ENCODE results near the gene LCN6. TPM values are rescaled to one million over a fixed set of nuclear protein-coding genes. Genes with fewer than 3 reads are reported as not detected.

LCN6 gene
- total RNA-seq, 1 experiment from 2014 or later = not detected

GRCh38 chr9:136695435-136695895 is 52.9 kb downstream of the LCN6 start:
- H3K4me1 Mint-ChIP-seq (ENCODE audit: low read depth, unreplicated experiment) = peaks cover 31% of the 10 kb centered on the region
- CTCF ChIA-PET = interaction anchor here (1.6 kb wide), 1 partner anchor 33 kb away, joined by 3 read pairs; no protein-coding TSS in a partner anchor
- no TSS peak for BruUV-seq (replicated peaks)

DNA sequence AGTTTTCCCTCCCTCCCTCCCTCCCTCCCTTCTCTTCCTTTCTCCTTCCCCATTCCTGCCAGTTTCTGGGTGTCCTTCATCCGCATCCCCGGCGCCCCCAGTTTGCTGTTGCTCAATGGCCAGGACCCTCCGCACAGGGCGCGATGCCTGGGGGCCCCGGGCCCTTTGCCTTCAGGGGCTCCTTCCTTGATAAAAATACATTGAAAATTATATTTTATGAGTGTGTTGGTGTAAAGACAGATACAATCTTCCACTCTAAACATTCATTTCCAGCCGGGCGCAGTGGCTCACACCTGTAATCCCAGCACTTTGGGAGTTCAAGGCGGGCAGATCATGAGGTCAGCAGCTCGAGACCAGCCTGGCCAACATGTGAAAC is 53.5 kb downstream of the LCN6 start:
- intact Hi-C loops (cut with micrococcal nuclease; ENCODE audit: unreplicated experiment) = loop anchor here (5.0 kb wide), 1 partner anchor 63 kb away; no protein-coding TSS in a partner anchor
- H3K9me3 Mint-ChIP-seq (ENCODE audit: unreplicated experiment) = no peaks in the 10 kb centered on the region
- no TSS peak for BruUV-seq (replicated peaks)
- no peak for DNase-seq
- Histone ChIP-seq H3K4me1 (peaks cover 78% of the 10 kb centered on the region), H3K36me3 (ENCODE audit: control insufficient read depth, insufficient read depth, low read length) (no peaks in the 10 kb centered on the region), H3K4me3 (ENCODE audit: low read depth, low read length) (no peak overlapping the region), H3K27me3 (replicated peaks; ENCODE audit: control insufficient read depth, insufficient read depth, low read length) (no peaks in the 10 kb centered on the region), H3K9me3 (no peaks in the 10 kb centered on the region)
- H3K27ac Mint-ChIP-seq (ENCODE audit: unreplicated experiment) = no peak overlapping the region
- no peaks in the 10 kb centered on the region for H3K27me3 Mint-ChIP-seq (ENCODE audit: insufficient read depth, unreplicated experiment)
- ChIA-PET CTCF (interaction anchor here (1.6 to 1.9 kb wide), 2 partner anchors 19 to 33 kb away, joined by 3 to 10 read pairs; no protein-coding TSS in a partner anchor), POLR2A (no interaction called here)
- TF ChIP-seq, protein P1, sequence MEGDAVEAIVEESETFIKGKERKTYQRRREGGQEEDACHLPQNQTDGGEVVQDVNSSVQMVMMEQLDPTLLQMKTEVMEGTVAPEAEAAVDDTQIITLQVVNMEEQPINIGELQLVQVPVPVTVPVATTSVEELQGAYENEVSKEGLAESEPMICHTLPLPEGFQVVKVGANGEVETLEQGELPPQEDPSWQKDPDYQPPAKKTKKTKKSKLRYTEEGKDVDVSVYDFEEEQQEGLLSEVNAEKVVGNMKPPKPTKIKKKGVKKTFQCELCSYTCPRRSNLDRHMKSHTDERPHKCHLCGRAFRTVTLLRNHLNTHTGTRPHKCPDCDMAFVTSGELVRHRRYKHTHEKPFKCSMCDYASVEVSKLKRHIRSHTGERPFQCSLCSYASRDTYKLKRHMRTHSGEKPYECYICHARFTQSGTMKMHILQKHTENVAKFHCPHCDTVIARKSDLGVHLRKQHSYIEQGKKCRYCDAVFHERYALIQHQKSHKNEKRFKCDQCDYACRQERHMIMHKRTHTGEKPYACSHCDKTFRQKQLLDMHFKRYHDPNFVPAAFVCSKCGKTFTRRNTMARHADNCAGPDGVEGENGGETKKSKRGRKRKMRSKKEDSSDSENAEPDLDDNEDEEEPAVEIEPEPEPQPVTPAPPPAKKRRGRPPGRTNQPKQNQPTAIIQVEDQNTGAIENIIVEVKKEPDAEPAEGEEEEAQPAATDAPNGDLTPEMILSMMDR (IDR thresholded peaks at IDR 0.05; ENCODE audit: insufficient read depth in 1 of 2, low read depth in 1 of 2, low read length in 1 of 2, severe bottlenecking in 1 of 2, unreplicated experiment in 1 of 2) = no peak
- H3K4me3 Mint-ChIP-seq (ENCODE audit: unreplicated experiment) = no peak overlapping the region
- peaks cover 31% of the 10 kb centered on the region for H3K4me1 Mint-ChIP-seq (ENCODE audit: low read depth, unreplicated experiment)
- peaks cover 8% of the 10 kb centered on the region for H3K36me3 Mint-ChIP-seq (ENCODE audit: insufficient read depth, unreplicated experiment)

More at GRCh38 chr9:136695435-136695895, 52.9 kb downstream of the LCN6 start:
- Histone ChIP-seq H3K36me3 (ENCODE audit: control insufficient read depth, insufficient read depth, low read length) (no peaks in the 10 kb centered on the region), H3K9me3 (no peaks in the 10 kb centered on the region), H3K4me3 (ENCODE audit: low read depth, low read length) (no peak overlapping the region), H3K4me1 (peaks cover 78% of the 10 kb centered on the region), H3K27me3 (replicated peaks; ENCODE audit: control insufficient read depth, insufficient read depth, low read length) (no peaks in the 10 kb centered on the region)
- peaks cover 8% of the 10 kb centered on the region for H3K36me3 Mint-ChIP-seq (ENCODE audit: insufficient read depth, unreplicated experiment)
- no peaks in the 10 kb centered on the region for H3K27me3 Mint-ChIP-seq (ENCODE audit: insufficient read depth, unreplicated experiment)
- DNase-seq = no peak
- POLR2A ChIA-PET = no interaction called here
- TF ChIP-seq, protein P1 (IDR thresholded peaks at IDR 0.05; ENCODE audit: insufficient read depth in 1 of 2, low read depth in 1 of 2, low read length in 1 of 2, severe bottlenecking in 1 of 2, unreplicated experiment in 1 of 2) = no peak
- H3K27ac Mint-ChIP-seq (ENCODE audit: unreplicated experiment) = no peak overlapping the region
- H3K9me3 Mint-ChIP-seq (ENCODE audit: unreplicated experiment) = no peaks in the 10 kb centered on the region
- H3K4me3 Mint-ChIP-seq (ENCODE audit: unreplicated experiment) = no peak overlapping the region
- intact Hi-C loops (cut with micrococcal nuclease; ENCODE audit: unreplicated experiment) = no loop called here

DNA sequence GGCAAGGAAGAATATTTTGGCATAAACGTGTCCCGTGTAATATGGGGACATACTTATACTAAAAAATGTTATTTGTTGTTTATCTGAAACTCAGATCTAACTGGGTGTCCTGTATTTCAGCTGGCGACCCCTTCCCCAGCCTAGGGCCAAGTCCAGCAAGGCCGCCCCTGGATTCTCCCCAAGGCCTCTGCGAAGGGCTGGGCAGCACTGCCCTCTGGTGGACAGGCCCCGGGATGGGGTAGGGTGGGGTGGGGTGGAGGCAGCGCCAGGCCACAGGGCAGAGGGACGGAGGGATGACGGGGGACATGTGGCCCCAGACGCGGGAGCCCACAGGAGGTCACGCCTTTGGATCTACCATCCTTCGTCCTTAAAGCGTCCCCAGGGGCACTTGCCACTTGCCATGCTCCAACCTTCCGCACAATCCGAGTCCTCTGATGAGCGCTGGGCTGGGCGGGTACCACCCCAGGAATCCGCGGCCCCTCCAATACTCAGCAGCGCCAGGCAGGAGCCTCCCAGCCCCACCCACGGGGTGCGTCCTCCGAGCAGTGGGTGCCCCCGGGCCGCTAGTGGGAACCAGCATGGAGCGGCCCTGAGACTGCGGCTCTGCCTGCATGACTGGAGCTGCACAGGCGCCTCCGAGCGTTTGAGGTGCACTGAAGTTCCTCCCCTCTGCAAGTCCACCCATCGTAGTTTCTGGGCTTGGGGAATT is 54.0 kb downstream of the LCN6 start:
- intact Hi-C loops (cut with micrococcal nuclease; ENCODE audit: unreplicated experiment) = loop anchor here (5.0 kb wide), 1 partner anchor 62 kb away; no protein-coding TSS in a partner anchor
- H3K4me3 Mint-ChIP-seq (ENCODE audit: unreplicated experiment) = no peak overlapping the region
- Histone ChIP-seq H3K36me3 (ENCODE audit: control insufficient read depth, insufficient read depth, low read length) (no peaks in the 10 kb centered on the region), H3K9me3 (no peaks in the 10 kb centered on the region), H3K4me3 (ENCODE audit: low read depth, low read length) (no peak overlapping the region), H3K27me3 (replicated peaks; ENCODE audit: control insufficient read depth, insufficient read depth, low read length) (no peaks in the 10 kb centered on the region), H3K4me1 (peaks cover 72% of the 10 kb centered on the region)
- BruUV-seq (replicated peaks) = no TSS peak
- DNase-seq = peak; percentile 79 to 83
- peaks cover 31% of the 10 kb centered on the region for H3K4me1 Mint-ChIP-seq (ENCODE audit: low read depth, unreplicated experiment)
- no peaks in the 10 kb centered on the region for H3K27me3 Mint-ChIP-seq (ENCODE audit: insufficient read depth, unreplicated experiment)
- TF ChIP-seq, protein P1 (IDR thresholded peaks at IDR 0.05; ENCODE audit: insufficient read depth in 1 of 2, low read depth in 1 of 2, low read length in 1 of 2, severe bottlenecking in 1 of 2, unreplicated experiment in 1 of 2) = peak; percentile 86 to 89
- CTCF ChIA-PET = interaction anchor here (0.6 to 1.9 kb wide), 11 partner anchors 12 to 210 kb away, joined by 3 to 12 read pairs (median 5); no protein-coding TSS in a partner anchor
- POLR2A ChIA-PET = interaction anchor here (0.8 kb wide), 1 partner anchor 25 kb away, joined by 3 read pairs; no protein-coding TSS in a partner anchor
- H3K36me3 Mint-ChIP-seq (ENCODE audit: insufficient read depth, unreplicated experiment) = peaks cover 8% of the 10 kb centered on the region
- no peaks in the 10 kb centered on the region for H3K9me3 Mint-ChIP-seq (ENCODE audit: unreplicated experiment)
- peak overlapping the region; percentile 91 for H3K27ac Mint-ChIP-seq (ENCODE audit: unreplicated experiment)

Small RNA genes lying within 50 kb of the gene (microRNA-seq; reads per million reads assigned to microRNA genes)
- gene MIR6722 = not detected

Other genes with a start within 250 kb of the LCN6 start
- gene NOTCH1, start 202.5 kb downstream of the LCN6 start, total RNA-seq (2022) = 5.5 and 6.3 TPM in 2 replicates
- 30.2 and 30.4 TPM in 2 replicates for gene EGFL7, start 85.6 kb downstream of the LCN6 start, total RNA-seq (2022)
- 68.7 and 77.1 TPM in 2 replicates for gene AGPAT2, start 61.1 kb downstream of the LCN6 start, total RNA-seq (2022)
- gene DIPK1B, start 36.0 kb downstream of the LCN6 start, total RNA-seq (2022) = 40.4 and 40.6 TPM in 2 replicates
- not detected in 2 replicates for gene LCN10, start 5.6 kb downstream of the LCN6 start, total RNA-seq (2022)
- gene LCN8, start 9.7 kb upstream of the LCN6 start, total RNA-seq (2022) = not detected in 2 replicates
- gene LCN15, start 16.0 kb upstream of the LCN6 start, total RNA-seq (2022) = not detected in 2 replicates
- gene TMEM141, start 42.8 kb upstream of the LCN6 start, total RNA-seq (2022) = 107 and 122 TPM in 2 replicates
- 4.2 and 5.8 TPM in 2 replicates for gene CCDC183, start 47.8 kb upstream of the LCN6 start, total RNA-seq (2022)
- 134 and 138 TPM in 2 replicates for gene RABL6, start 59.4 kb upstream of the LCN6 start, total RNA-seq (2022)
- 3.6 and 4.2 TPM in 2 replicates for gene AJM1, start 94.0 kb upstream of the LCN6 start, total RNA-seq (2022)
- 103 and 105 TPM in 2 replicates for gene PHPT1, start 100.9 kb upstream of the LCN6 start, total RNA-seq (2022)
- 8.8 and 10.8 TPM in 2 replicates for gene MAMDC4, start 103.8 kb upstream of the LCN6 start, total RNA-seq (2022)
- 429 and 476 TPM in 2 replicates for gene EDF1, start 117.8 kb upstream of the LCN6 start, total RNA-seq (2022)
- 41.7 and 50.0 TPM in 2 replicates for gene TRAF2, start 138.0 kb upstream of the LCN6 start, total RNA-seq (2022)
- gene FBXW5, start 196.2 kb upstream of the LCN6 start, total RNA-seq (2022) = 66.8 and 76.1 TPM in 2 replicates
- 0.77 and 1.3 TPM in 2 replicates for gene C8G, start 196.7 kb upstream of the LCN6 start, total RNA-seq (2022)
- 20.0 and 23.2 TPM in 2 replicates for gene LCN12, start 203.7 kb upstream of the LCN6 start, total RNA-seq (2022)
- not detected in 2 replicates for gene PTGDS, start 229.0 kb upstream of the LCN6 start, total RNA-seq (2022)
- gene LCNL1, start 234.5 kb upstream of the LCN6 start, total RNA-seq (2022) = not detected in 2 replicates
- gene PAXX, start 243.9 kb upstream of the LCN6 start, total RNA-seq (2022) = 66.2 TPM in 2 replicates
- gene CLIC3, start 248.0 kb upstream of the LCN6 start, total RNA-seq (2022) = 4.5 and 4.7 TPM in 2 replicates